PC-9 (cell line): ENCODE results near the gene TUBA1A. TPM values are rescaled to one million over a fixed set of nuclear protein-coding genes. Genes with fewer than 3 reads are reported as not detected.

Experiments
- BruUV-seq: library from RNA; stranded (reverse); fragments of 400-500 nt; replicated peaks from 2 replicates; lab custom pipeline; 2021; lab: Mats Ljungman, UMichigan
- CTCF ChIA-PET: fragments of 300-600 bp; sonication (Branson Sonifier 250); formaldehyde crosslinking; loops from one replicate; lab custom pipeline; 2022; ENCODE audit warnings: antibody characterized with exemption; lab: Charles Lee
- POLR2A ChIA-PET: fragments of 300-600 bp; sonication (Branson Sonifier 250); formaldehyde crosslinking; loops from one replicate; lab custom pipeline; 2022; ENCODE audit warnings: antibody characterized with exemption; ENCODE audit not compliant: unreplicated experiment; lab: Charles Lee
- DNase-seq, 2 experiments: peaks; one replicate each; pipeline versions ENCODE4 v3.0.0 to v3.0.0-alpha.2; 2015 to 2022; ENCODE audit warnings: mixed read lengths in 1 of 2
- H2AFZ ChIP-seq: fragments of 200-600 bp; sonication (generic); 2 replicates; pipeline ENCODE4 v1.8.1; 2017; ENCODE audit warnings: antibody characterized with exemption
- H3F3A ChIP-seq: fragments of 200-600 bp; sonication (generic); 2 replicates; pipeline ENCODE4 v1.8.1; 2017; ENCODE audit warnings: antibody characterized with exemption, mild to moderate bottlenecking, low read depth; ENCODE audit not compliant: insufficient read depth
- H3K27ac ChIP-seq: fragments of 200-600 bp; sonication (generic); 2 replicates; pipeline ENCODE4 v1.6.1; 2016; ENCODE audit warnings: mixed run types
- H3K27me3 ChIP-seq: fragments of 200-600 bp; sonication (generic); 2 replicates; pipeline ENCODE4 v1.6.1; 2016; ENCODE audit warnings: low read depth, mixed run types; ENCODE audit not compliant: insufficient read depth
- H3K36me3 ChIP-seq: fragments of 200-600 bp; sonication (generic); 2 replicates; pipeline ENCODE4 v1.6.1; 2016; ENCODE audit warnings: low read depth, mixed run types
- H3K4me1 ChIP-seq: fragments of 200-600 bp; sonication (generic); replicated peaks from 2 replicates; pipeline ENCODE4 v1.6.1; 2016; ENCODE audit warnings: mixed run types; ENCODE audit not compliant: insufficient read depth
- H3K4me2 ChIP-seq: fragments of 200-600 bp; sonication (generic); 2 replicates; pipeline ENCODE4 v1.6.1; 2017; ENCODE audit warnings: mixed run types
- H3K4me3 ChIP-seq: fragments of 200-600 bp; sonication (generic); 2 replicates; pipeline ENCODE4 v1.6.1; 2016; ENCODE audit warnings: mixed run types
- H3K79me2 ChIP-seq: fragments of 200-600 bp; sonication (generic); 2 replicates; pipeline ENCODE4 v1.6.1; 2017; ENCODE audit warnings: low read depth, mixed run types
- H3K9me2 ChIP-seq: fragments of 200-600 bp; sonication (generic); 2 replicates; pipeline ENCODE4 v1.8.1; 2017; ENCODE audit warnings: mild to moderate bottlenecking; ENCODE audit not compliant: insufficient read depth
- H3K9me3 ChIP-seq: fragments of 200-600 bp; sonication (generic); 2 replicates; pipeline ENCODE4 v1.8.1; 2016; ENCODE audit warnings: low read depth; ENCODE audit not compliant: insufficient read depth
- H4K20me1 ChIP-seq: fragments of 200-600 bp; sonication (generic); 2 replicates; pipeline ENCODE4 v1.8.1; 2017; ENCODE audit not compliant: insufficient read depth
- CTCF ChIP-seq: fragments of 200-600 bp; sonication (generic); conservative IDR thresholded peaks from 2 replicates; pipeline ENCODE4 v1.6.1; 2017; ENCODE audit warnings: mixed run types, antibody characterized with exemption, mild to moderate bottlenecking, moderate library complexity
- EZH2 ChIP-seq: fragments of 200-600 bp; sonication (generic); IDR thresholded peaks from 2 replicates; pipeline ENCODE4 v1.8.0; 2017; ENCODE audit warnings: antibody characterized with exemption, low read depth
- intact Hi-C: fragments of 100-400 bp; cut with micrococcal nuclease; formaldehyde crosslinking; loops from one replicate; pipeline ENCODE4 v1.10.0; 2022; ENCODE audit not compliant: unreplicated experiment
- total RNA-seq: library from RNA; stranded (reverse); gene quantifications from 2 replicates; pipeline ENCODE4 v1.2.3, GENCODE V29; 2021

The TUBA1A gene
- total RNA-seq, 1 experiment from 2014 or later, result 14.2 TPM

DNA sequence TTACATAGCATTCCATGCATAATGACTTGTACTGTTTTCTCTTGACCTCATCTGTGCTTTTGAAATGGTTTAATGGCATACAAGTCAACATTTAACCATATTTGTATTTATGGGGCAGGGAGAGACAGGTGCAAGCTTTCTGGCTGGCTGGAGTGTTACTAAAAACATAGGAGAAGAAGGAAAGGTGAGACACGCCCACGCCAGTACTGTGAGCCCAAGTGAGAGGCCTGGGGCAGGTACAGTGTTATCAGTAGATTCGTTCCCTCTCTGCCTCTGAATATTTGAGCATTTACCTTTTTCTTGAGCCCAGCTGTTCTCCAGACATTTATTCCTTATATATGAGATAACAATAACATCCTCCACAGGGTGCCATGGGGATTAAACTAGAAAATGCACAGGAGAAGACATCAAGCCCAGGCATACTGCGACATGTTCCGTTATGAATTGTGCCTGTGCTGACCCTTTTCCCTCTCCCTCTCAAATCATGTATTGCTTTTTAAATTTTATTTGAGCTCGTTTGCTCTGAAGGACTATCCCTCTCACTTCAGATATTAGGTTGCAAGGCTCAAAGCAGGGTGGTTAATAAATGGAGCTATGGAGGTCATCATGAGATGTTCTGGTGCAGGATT is 41.4 kb upstream of the TUBA1A start:
- no peaks in the 10 kb centered on the region for H3K9me3 ChIP-seq
- BruUV-seq, result no TSS peak
- 0 out of 2 replicates have a peak, but pooled peaks cover 3% of the 10 kb centered on the region for H3F3A ChIP-seq
- H3K27me3 ChIP-seq, result no peaks in the 10 kb centered on the region
- no peaks in the 10 kb centered on the region for H3K36me3 ChIP-seq
- TF ChIP-seq EZH2, result no peak
- no peak for TF ChIP-seq CTCF
- POLR2A ChIA-PET, result no interaction called here
- H3K4me2 ChIP-seq, result no peak overlapping the region
- no peak overlapping the region for H2AFZ ChIP-seq
- H3K9me2 ChIP-seq, result no peaks in the 10 kb centered on the region
- H3K79me2 ChIP-seq, result no peaks in the 10 kb centered on the region
- no peak for DNase-seq
- H3K4me3 ChIP-seq, result no peak overlapping the region
- 0 out of 2 replicates have a peak, but pooled peaks cover 3% of the 10 kb centered on the region for H3K4me1 ChIP-seq
- no peak overlapping the region for H3K27ac ChIP-seq
- intact Hi-C loops, result loop anchor here (5.0 kb wide), 1 partner anchor 43 kb away; the partner anchor contains the start of gene TUBA1A
- CTCF ChIA-PET, result no interaction called here
- H4K20me1 ChIP-seq, result no peaks in the 10 kb centered on the region

DNA sequence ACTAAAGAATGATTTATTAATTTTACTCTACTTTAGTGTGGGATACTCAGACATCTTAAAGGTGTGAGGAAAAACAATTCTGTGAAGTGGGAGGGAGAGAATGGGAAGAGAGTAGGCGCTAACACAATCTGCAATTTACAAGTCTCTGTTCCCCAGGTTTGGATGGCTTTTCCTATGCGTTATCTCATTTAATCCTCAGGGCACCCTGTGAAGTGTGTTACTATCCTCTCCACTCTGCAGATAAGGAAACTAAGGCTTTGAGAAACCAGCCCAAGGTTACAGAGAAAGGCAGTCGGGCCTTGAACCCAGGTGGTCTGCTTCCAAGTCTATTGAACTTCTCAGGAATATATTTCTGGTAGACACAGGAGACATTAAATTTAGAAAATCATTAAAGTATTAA is 39.8 kb upstream of the TUBA1A start:
- ChIA-PET CTCF (no interaction called here), POLR2A (no interaction called here)
- Histone ChIP-seq H2AFZ (no peak overlapping the region), H3K36me3 (no peaks in the 10 kb centered on the region), H3K27ac (no peak overlapping the region), H3K4me3 (no peak overlapping the region), H3K9me3 (no peaks in the 10 kb centered on the region), H3K9me2 (no peaks in the 10 kb centered on the region), H3K4me1 (no peaks in the 10 kb centered on the region), H3K4me2 (no peak overlapping the region), H4K20me1 (no peaks in the 10 kb centered on the region), H3F3A (0 out of 2 replicates have a peak, but pooled peaks cover 3% of the 10 kb centered on the region), H3K27me3 (no peaks in the 10 kb centered on the region), H3K79me2 (no peaks in the 10 kb centered on the region)
- no peak for TF ChIP-seq EZH2
- no peak for TF ChIP-seq CTCF
- no peak for DNase-seq
- intact Hi-C loops, result no loop called here
- BruUV-seq, result no TSS peak

DNA sequence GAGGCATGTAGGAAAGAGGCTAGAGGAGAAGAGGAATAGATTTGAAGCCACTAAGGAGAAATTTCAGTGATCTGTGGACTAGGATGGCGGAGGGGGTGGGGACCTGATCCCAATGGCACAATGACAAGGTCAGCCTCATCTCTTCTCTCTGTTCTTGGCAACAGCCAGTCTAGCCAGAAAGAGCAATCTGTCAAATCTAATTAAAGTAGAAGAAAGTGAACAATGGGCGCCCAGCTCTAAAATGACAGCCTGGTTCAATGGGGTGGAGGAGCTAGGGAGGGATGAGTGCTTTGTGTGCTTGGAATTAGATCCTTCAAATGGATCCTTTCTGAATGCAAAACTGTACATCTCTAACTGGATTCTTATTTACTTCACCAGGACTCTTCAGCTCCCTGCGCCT is 38.8 kb upstream of the TUBA1A start:
- H3K4me3 ChIP-seq, result no peak overlapping the region
- no peaks in the 10 kb centered on the region for H4K20me1 ChIP-seq
- H3K9me2 ChIP-seq, result no peaks in the 10 kb centered on the region
- no peak overlapping the region for H2AFZ ChIP-seq
- TF ChIP-seq CTCF (no peak), EZH2 (no peak)
- peaks cover 3% of the 10 kb centered on the region; the same call in 1 of the 2 replicates for H3K4me1 ChIP-seq
- intact Hi-C loops, result no loop called here
- no peak for DNase-seq
- H3F3A ChIP-seq, result 0 out of 2 replicates have a peak, but pooled peaks cover 3% of the 10 kb centered on the region
- H3K36me3 ChIP-seq, result no peaks in the 10 kb centered on the region
- no peak overlapping the region for H3K4me2 ChIP-seq
- ChIA-PET CTCF (no interaction called here), POLR2A (no interaction called here)
- H3K9me3 ChIP-seq, result no peaks in the 10 kb centered on the region
- H3K27me3 ChIP-seq, result no peaks in the 10 kb centered on the region
- no peak overlapping the region for H3K27ac ChIP-seq
- H3K79me2 ChIP-seq, result no peaks in the 10 kb centered on the region
- BruUV-seq, result no TSS peak
